Panc1 (cell line): ENCODE data around the gene CYTL1. TPM values are rescaled to one million over a fixed set of nuclear protein-coding genes. Genes with fewer than 3 reads are reported as not detected.

Experiments
- ATAC-seq: fragments of 200-7000 bp; cut with Tn5 transposase; 2 replicates; pipeline ENCODE4 v1.9.1; 2020; ENCODE audit warnings: mild to moderate bottlenecking, moderate library complexity
- BruUV-seq: library from RNA; stranded (reverse); fragments of 400-500 nt; replicated peaks from 2 replicates; lab custom pipeline; 2021; lab: Mats Ljungman, UMichigan
- CTCF ChIA-PET: fragments of 300-600 bp; sonication (Branson Sonifier 250); formaldehyde crosslinking; loops from one replicate; lab custom pipeline; 2022; ENCODE audit warnings: antibody characterized with exemption; lab: Charles Lee
- POLR2A ChIA-PET: fragments of 300-600 bp; sonication (Branson Sonifier 250); formaldehyde crosslinking; loops from one replicate; lab custom pipeline; 2022; ENCODE audit warnings: antibody characterized with exemption; lab: Charles Lee
- DNase-seq: peaks from one replicate; pipeline ENCODE4 v3.0.0-alpha.2; 2010; ENCODE audit warnings: low read depth, low spot score
- H3K27ac ChIP-seq: 2 replicates; pipeline ENCODE4 v1.5.1; 2011; ENCODE audit warnings: mild to moderate bottlenecking, low read length, inconsistent platforms
- H3K27me3 ChIP-seq: fragments of 200-500 bp; sonication (Bioruptor generic); 2 replicates; pipeline ENCODE4 v1.6.0; 2014; ENCODE audit warnings: low read length, inconsistent platforms; ENCODE audit not compliant: control insufficient read depth, insufficient read depth
- H3K36me3 ChIP-seq: fragments of 200-500 bp; sonication (Bioruptor generic); 2 replicates; pipeline ENCODE4 v1.5.1; 2014; ENCODE audit warnings: inconsistent platforms, mild to moderate bottlenecking, low read length, moderate library complexity; ENCODE audit not compliant: control insufficient read depth, insufficient read depth
- H3K4me1 ChIP-seq: 2 replicates; pipeline ENCODE4 v1.5.1; 2011; ENCODE audit warnings: inconsistent platforms, mild to moderate bottlenecking, low read length, moderate library complexity; ENCODE audit not compliant: control insufficient read depth, insufficient read depth
- H3K4me3 ChIP-seq, 2 experiments: 2 replicates each; pipeline ENCODE4 v1.5.1; 2011 to 2012; ENCODE audit warnings: low read depth in 2 of 2, low read length in 2 of 2, mild to moderate bottlenecking in 2 of 2, inconsistent platforms in 1 of 2, moderate library complexity in 1 of 2
- H3K9me3 ChIP-seq: fragments of 200-500 bp; sonication (Bioruptor generic); 2 replicates; pipeline ENCODE4 v1.5.1; 2014; ENCODE audit warnings: low read depth, mild to moderate bottlenecking, inconsistent platforms, low read length, moderate library complexity; ENCODE audit not compliant: control insufficient read depth, insufficient read depth
- CTCF ChIP-seq: fragments of 450-650 bp; IDR thresholded peaks from 2 replicates; pipeline ENCODE4 v1.5.1; 2017; ENCODE audit warnings: mild to moderate bottlenecking
- POLR2AphosphoS5 ChIP-seq: IDR thresholded peaks from 2 replicates; pipeline ENCODE4 v1.6.1; 2012; ENCODE audit warnings: mild to moderate bottlenecking, low read depth, low read length, moderate library complexity
- REST ChIP-seq, 2 experiments: IDR thresholded peaks; 2 replicates each; pipeline ENCODE4 v1.6.1; 2011 to 2012; ENCODE audit warnings: low read depth in 2 of 2, control low read depth in 1 of 2, low read length in 1 of 2, mild to moderate bottlenecking in 1 of 2, moderate library complexity in 1 of 2; ENCODE audit not compliant: insufficient read depth in 1 of 2
- SIN3A ChIP-seq: IDR thresholded peaks from 2 replicates; pipeline ENCODE4 v1.6.1; 2012; ENCODE audit warnings: low read depth, mild to moderate bottlenecking, low read length, moderate library complexity, borderline replicate concordance; ENCODE audit not compliant: insufficient read depth
- TCF7L2 ChIP-seq: IDR thresholded peaks from 2 replicates; pipeline ENCODE4 v1.6.1; 2011; ENCODE audit warnings: mild to moderate bottlenecking, low read depth, low read length, inconsistent platforms
- in situ Hi-C: cut with HindIII; loops from 2 replicates; pipeline ENCODE4 v1.10.0; 2016; ENCODE audit warnings: low sequenced_read_pairs, low pct_unique_long_range_greater_than_20kb
- intact Hi-C: fragments of 100-400 bp; cut with micrococcal nuclease; formaldehyde crosslinking; loops from one replicate; pipeline ENCODE4 v1.10.0; 2022; ENCODE audit not compliant: unreplicated experiment
- total RNA-seq: library from RNA; stranded (reverse); gene quantifications from one replicate; pipeline ENCODE4 v1.2.1, GENCODE V29; 2021; ENCODE audit not compliant: unreplicated experiment

Gene CYTL1
- total RNA-seq, 1 experiment from 2014 or later, result not detected

- no peak overlapping the region for H3K4me3 ChIP-seq
- intact Hi-C loops (loop anchor here (5.0 kb wide), 1 partner anchor 503 kb away; no protein-coding TSS in a partner anchor), in situ Hi-C loops (no loop called here)
- ATAC-seq (no peak), DNase-seq (no peak)
- H3K27ac ChIP-seq, result no peak overlapping the region
- H3K36me3 ChIP-seq, result no peaks in the 10 kb centered on the region
- TF ChIP-seq TCF7L2 (no peak), CTCF (no peak), SIN3A (no peak), REST (IDR thresholded peaks at IDR 0.05; ENCODE audit: insufficient read depth in 1 of 2, low read depth in 2 of 2, low read length in 1 of 2) (no peak), POLR2AphosphoS5 (no peak)
- no peaks in the 10 kb centered on the region for H3K9me3 ChIP-seq
- BruUV-seq, result no TSS peak
- H3K4me1 ChIP-seq, result no peaks in the 10 kb centered on the region
- ChIA-PET POLR2A (no interaction called here), CTCF (no interaction called here)
- H3K27me3 ChIP-seq, result no peaks in the 10 kb centered on the region
Observed at GRCh38 chr4:4985036-4985435, 34.2 kb downstream of the CYTL1 start.

GRCh38 chr4:4984186-4984585 lies 35.1 kb downstream of the CYTL1 start:
- intact Hi-C loops (no loop called here), in situ Hi-C loops (no loop called here)
- Histone ChIP-seq H3K4me3 (no peak overlapping the region), H3K27ac (no peak overlapping the region), H3K36me3 (no peaks in the 10 kb centered on the region), H3K9me3 (no peaks in the 10 kb centered on the region), H3K4me1 (no peaks in the 10 kb centered on the region), H3K27me3 (no peaks in the 10 kb centered on the region)
- CTCF ChIA-PET, result interaction anchor here (0.7 kb wide), 1 partner anchor 8 kb away, joined by 4 read pairs; no protein-coding TSS in a partner anchor
- TF ChIP-seq TCF7L2 (no peak), POLR2AphosphoS5 (no peak), CTCF (no peak), REST (IDR thresholded peaks at IDR 0.05; ENCODE audit: insufficient read depth in 1 of 2, low read depth in 2 of 2, low read length in 1 of 2) (no peak), SIN3A (no peak)
- ATAC-seq (no peak), DNase-seq (no peak)
- POLR2A ChIA-PET, result no interaction called here
- no TSS peak for BruUV-seq
